RWPE1 (cell line): ENCODE measurements around the gene RGS19.

Experiments
- CTCF ChIA-PET: fragments of 350-600 bp; sonication (Branson Sonifier 250); formaldehyde crosslinking; extraction: SDS; loops from one replicate; lab custom pipeline; 2021; lab: Yijun Ruan, JAX
- POLR2A ChIA-PET: fragments of 400-600 bp; formaldehyde crosslinking; extraction: SDS; loops from one replicate; lab custom pipeline; 2020; ENCODE audit warnings: antibody characterized with exemption; ENCODE audit not compliant: low non-redundant PET; lab: Yijun Ruan, JAX
- DNase-seq: peaks from one replicate; pipeline ENCODE4 v3.0.0; 2012; ENCODE audit warnings: low spot score
- H3K27ac ChIP-seq: fragments of 450-650 bp; 2 replicates; pipeline ENCODE4 v1.5.1; 2017
- TF ChIP-seq, protein P1 (sequence below): fragments of 450-650 bp; conservative IDR thresholded peaks from 2 replicates; pipeline ENCODE4 v1.5.1; 2017; ENCODE audit warnings: low read depth, mild to moderate bottlenecking

RGS19 gene

GRCh38 chr20:64037199-64037497 is 42.2 kb downstream of the RGS19 start:
- DNase-seq = no peak
- ChIA-PET CTCF (interaction anchor here (0.7 to 6.4 kb wide), 8 partner anchors 8 to 607 kb away, joined by 3 to 98 read pairs (median 8); partner anchors contain the start of gene TCEA2), POLR2A (interaction anchor here (1.0 kb wide), 1 partner anchor 26 kb away, joined by 4 read pairs; the partner anchor contains the start of gene TCEA2)
- no peak overlapping the region for H3K27ac ChIP-seq
- TF ChIP-seq, protein P1, sequence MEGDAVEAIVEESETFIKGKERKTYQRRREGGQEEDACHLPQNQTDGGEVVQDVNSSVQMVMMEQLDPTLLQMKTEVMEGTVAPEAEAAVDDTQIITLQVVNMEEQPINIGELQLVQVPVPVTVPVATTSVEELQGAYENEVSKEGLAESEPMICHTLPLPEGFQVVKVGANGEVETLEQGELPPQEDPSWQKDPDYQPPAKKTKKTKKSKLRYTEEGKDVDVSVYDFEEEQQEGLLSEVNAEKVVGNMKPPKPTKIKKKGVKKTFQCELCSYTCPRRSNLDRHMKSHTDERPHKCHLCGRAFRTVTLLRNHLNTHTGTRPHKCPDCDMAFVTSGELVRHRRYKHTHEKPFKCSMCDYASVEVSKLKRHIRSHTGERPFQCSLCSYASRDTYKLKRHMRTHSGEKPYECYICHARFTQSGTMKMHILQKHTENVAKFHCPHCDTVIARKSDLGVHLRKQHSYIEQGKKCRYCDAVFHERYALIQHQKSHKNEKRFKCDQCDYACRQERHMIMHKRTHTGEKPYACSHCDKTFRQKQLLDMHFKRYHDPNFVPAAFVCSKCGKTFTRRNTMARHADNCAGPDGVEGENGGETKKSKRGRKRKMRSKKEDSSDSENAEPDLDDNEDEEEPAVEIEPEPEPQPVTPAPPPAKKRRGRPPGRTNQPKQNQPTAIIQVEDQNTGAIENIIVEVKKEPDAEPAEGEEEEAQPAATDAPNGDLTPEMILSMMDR = no peak

DNA sequence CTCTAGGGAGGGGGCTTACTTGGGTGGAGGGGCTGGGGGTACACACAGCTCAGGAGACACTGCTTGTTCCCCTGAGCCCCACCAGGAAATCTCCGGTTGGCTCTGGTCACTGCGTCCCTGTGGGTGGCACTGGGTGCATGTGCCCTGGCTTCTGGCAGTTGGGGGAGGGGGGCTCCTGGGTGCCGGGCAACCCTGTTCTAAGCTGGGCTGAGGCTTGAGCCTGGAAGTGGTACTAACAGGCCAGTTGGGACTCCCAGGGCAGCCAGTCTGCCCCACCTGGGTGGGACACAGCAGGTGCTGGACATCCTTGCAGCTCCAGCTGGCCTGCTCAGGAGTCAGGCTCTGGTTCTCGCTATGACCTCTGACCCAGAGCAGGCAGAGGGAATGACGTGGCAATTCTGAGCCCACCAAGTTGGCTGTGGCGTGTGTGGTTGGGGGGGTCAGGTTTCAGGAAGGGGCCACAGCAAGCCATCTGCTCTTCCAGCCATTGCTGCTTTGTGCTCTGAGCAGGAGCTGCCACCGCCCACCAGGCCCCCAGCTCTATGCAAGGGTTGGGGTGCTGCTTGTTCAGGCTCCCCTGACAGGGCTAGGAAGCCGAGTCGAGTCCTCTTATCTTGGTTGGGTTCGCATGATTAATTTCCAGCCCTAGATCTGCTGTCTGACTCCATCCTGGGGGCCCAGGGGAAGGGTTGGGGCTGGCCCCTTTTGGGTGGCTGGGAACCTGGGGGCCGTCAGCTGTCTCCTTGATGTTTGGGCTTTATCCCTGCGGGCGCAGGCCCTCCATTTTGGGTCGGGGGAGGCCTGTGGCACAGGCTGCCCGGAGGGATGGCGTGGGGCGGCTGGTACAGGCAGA is 42.7 kb downstream of the RGS19 start:
- DNase-seq = no peak
- TF ChIP-seq, protein P1 = no peak
- ChIA-PET CTCF (interaction anchor here (0.7 to 6.4 kb wide), 7 partner anchors 8 to 607 kb away, joined by 3 to 98 read pairs (median 4); partner anchors contain the start of gene TCEA2), POLR2A (interaction anchor here (1.0 kb wide), 1 partner anchor 26 kb away, joined by 4 read pairs; the partner anchor contains the start of gene TCEA2)
- no peak overlapping the region for H3K27ac ChIP-seq

GRCh38 chr20:64035933-64036345 is 43.4 kb downstream of the RGS19 start, which contains the start of gene C20orf204:
Gene C20orf204 (plus strand): TSS chr20:64036182. CDS start chr20:64036324, 142 bp downstream.
- no peak for DNase-seq
- POLR2A ChIA-PET = no interaction called here
- TF ChIP-seq, protein P1 = no peak
- CTCF ChIA-PET = interaction anchor here (1.1 to 6.4 kb wide), 2 partner anchors 24 to 84 kb away, joined by 4 to 98 read pairs; partner anchors contain the start of gene TCEA2
- H3K27ac ChIP-seq = peak within 1 kb of the TSS; percentile 33

DNA sequence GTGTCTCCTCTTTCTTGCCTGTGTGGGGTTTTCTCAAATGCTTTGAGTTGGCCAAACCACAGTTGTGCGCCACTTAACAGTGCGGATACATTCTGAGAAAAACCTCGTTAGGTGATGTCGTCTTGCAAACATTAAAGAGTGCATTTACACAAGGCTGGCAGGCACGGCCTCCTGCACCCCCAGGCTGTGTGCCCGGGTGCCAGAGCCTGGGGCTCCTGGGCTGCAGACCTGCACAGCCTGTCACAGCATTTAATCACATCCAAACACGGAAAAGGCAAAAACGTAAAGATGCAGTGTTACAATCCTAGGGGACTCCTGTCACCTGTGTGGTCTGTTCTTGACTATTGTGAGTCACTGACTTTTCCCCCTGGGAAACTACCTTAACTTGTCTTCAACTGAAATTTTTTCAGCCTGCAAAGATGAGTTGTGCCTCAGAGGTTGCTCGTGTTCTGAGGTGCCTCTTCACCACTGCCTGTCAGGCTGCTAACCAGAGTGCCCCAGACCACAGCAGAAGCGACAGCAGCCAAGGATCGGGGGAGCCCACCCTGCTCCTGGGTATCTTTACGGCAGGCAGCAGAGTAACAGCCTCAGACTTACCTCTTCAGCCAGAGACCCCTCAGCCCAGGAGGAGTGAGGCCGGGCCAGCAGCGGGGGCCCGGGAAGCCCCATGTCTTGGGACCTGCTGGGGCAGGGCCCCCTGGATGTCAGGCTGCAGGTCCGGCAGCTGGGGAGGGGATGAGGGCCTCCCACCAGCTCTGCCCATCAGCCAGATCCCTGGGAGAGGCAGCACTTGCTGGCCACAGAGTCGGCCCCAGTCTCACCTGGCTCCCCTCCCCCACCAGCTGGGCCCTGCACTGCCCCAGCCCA is 44.0 kb downstream of the RGS19 start:
- CTCF ChIA-PET = interaction anchor here (1.1 to 6.4 kb wide), 2 partner anchors 25 to 85 kb away, joined by 4 to 98 read pairs; partner anchors contain the start of gene TCEA2
- TF ChIP-seq, protein P1 = no peak
- POLR2A ChIA-PET = no interaction called here
- H3K27ac ChIP-seq = peak overlapping the region; percentile 33
- no peak for DNase-seq

DNA sequence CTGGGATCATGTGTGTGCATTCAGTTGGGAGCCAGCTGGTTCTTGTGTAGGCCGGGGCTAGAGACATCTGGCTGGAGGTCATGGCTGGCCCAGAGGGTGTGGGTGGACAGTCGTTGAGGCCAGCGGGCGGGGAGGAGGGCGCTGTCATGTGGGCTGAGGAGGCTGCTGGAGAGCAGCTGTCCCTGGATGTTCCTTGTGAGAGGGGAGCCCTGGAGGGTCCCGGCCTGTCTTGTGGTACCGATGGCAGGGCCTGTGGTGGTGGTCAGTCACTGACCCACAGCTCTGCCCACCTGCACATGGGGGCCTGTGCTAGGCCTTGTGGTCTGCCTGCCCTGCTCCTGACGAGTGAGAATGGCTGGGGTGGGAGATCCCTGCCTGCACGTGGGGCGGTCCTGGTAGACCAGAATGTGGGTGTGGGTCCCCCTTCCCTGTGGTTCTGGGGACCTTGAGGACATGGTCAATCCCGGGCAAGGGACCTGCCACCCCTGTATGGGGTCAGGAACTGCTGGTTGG is 45.3 kb downstream of the RGS19 start:
- DNase-seq = no peak
- peak overlapping the region; percentile 33 for H3K27ac ChIP-seq
- POLR2A ChIA-PET = interaction anchor here (0.7 kb wide), 1 partner anchor 29 kb away, joined by 6 read pairs; the partner anchor contains the start of gene TCEA2
- CTCF ChIA-PET = interaction anchor here (0.9 kb wide), 1 partner anchor 36 kb away, joined by 5 read pairs; no protein-coding TSS in a partner anchor
- TF ChIP-seq, protein P1 = no peak
